GM21723 (cell line): ENCODE results near the gene ZNF180.
"Not testable (repeated sequence)": the region's sequence is repeated elsewhere in the genome, so short reads cannot be mapped to it uniquely, and the experiment has no call there.

Experiments used
- ATAC-seq: cut with Tn5 transposase; IDR thresholded peaks from one replicate; pipeline ENCODE4 v1.9.1; 2021; ENCODE audit warnings: mild to moderate bottlenecking, moderate library complexity; ENCODE audit not compliant: unreplicated experiment

The ZNF180 gene

GRCh38 chr19:44499559-44499958 lies 763 bp downstream of the ZNF180 start:
- no peak for ATAC-seq

GRCh38 chr19:44498988-44499387 lies 1.3 kb downstream of the ZNF180 start:
- ATAC-seq = no peak

GRCh38 chr19:44496711-44497110 lies 3.6 kb downstream of the ZNF180 start:
- no peak for ATAC-seq

- ATAC-seq = no peak
Observed at GRCh38 chr19:44476559-44477408, 23.5 kb downstream of the ZNF180 start.

- not testable (repeated sequence) for ATAC-seq
Observed at GRCh38 chr19:44468730-44469129, 31.6 kb downstream of the ZNF180 start.

- ATAC-seq = not testable (repeated sequence)
Observed at GRCh38 chr19:44462600-44463286, 37.6 kb downstream of the ZNF180 start.

- ATAC-seq = not testable (repeated sequence)
Observed at GRCh38 chr19:44456016-44456415, 44.3 kb downstream of the ZNF180 start.

GRCh38 chr19:44455100-44455499 lies 45.2 kb downstream of the ZNF180 start:
- ATAC-seq = no peak

GRCh38 chr19:44452367-44452766 lies 48.0 kb downstream of the ZNF180 start:
- no peak for ATAC-seq

- ATAC-seq = no peak
Observed at GRCh38 chr19:44451687-44452086, 48.6 kb downstream of the ZNF180 start.

GRCh38 chr19:44447916-44448674 lies 52.2 kb downstream of the ZNF180 start, which contains the start of gene ZNF229:
TSS of gene ZNF229 (minus strand) at chr19:44448472. CDS start at chr19:44442847, 5,625 bp downstream.
- no peak for ATAC-seq

- ATAC-seq = no peak
Observed at GRCh38 chr19:44438441-44438840, 61.9 kb downstream of the ZNF180 start.

- ATAC-seq = no peak
Observed at GRCh38 chr19:44435441-44435840, 64.9 kb downstream of the ZNF180 start.

- no peak for ATAC-seq
Observed at GRCh38 chr19:44430956-44431355, 69.4 kb downstream of the ZNF180 start.
